SK-N-SH (cell line): ENCODE data around the gene RGL1. TPM values are rescaled to one million over a fixed set of nuclear protein-coding genes. Genes with fewer than 3 reads are reported as not detected.

Source experiments
- CTCF ChIA-PET: fragments of 300-600, 350-600 bp; formaldehyde crosslinking; extraction: SDS; loops from one replicate; lab custom pipeline; 2021; lab: Yijun Ruan, JAX
- POLR2A ChIA-PET: fragments of 350-600 bp; sonication (Branson Sonifier 250); formaldehyde crosslinking; extraction: SDS; loops from one replicate; lab custom pipeline; 2020; ENCODE audit warnings: antibody characterized with exemption, inconsistent platforms; lab: Yijun Ruan, JAX
- DNase-seq: peaks from one replicate; pipeline ENCODE4 v3.0.0; 2012
- H2AFZ ChIP-seq: fragments of 200-600 bp; sonication (generic); 2 replicates; pipeline ENCODE4 v1.8.1; 2016; ENCODE audit warnings: antibody characterized with exemption, mild to moderate bottlenecking, low read depth
- H3F3A ChIP-seq: fragments of 200-600 bp; sonication (generic); replicated peaks from 2 replicates; pipeline ENCODE3; 2016; ENCODE audit warnings: antibody characterized with exemption, mild to moderate bottlenecking; ENCODE audit not compliant: insufficient read depth
- H3K27ac ChIP-seq, 2 experiments: fragments of 200-500 bp in 1 of 2; fragments of 200-600 bp in 1 of 2; sonication (Bioruptor generic) in 1 of 2; sonication (generic), shearing (Covaris generic) in 1 of 2; 2 replicates each; pipeline versions ENCODE4 v1.5.1 to v1.6.1; 2014 to 2016; ENCODE audit warnings: low read depth in 2 of 2, inconsistent platforms in 1 of 2, low read length in 1 of 2, mild to moderate bottlenecking in 1 of 2, mixed read lengths in 1 of 2
- H3K27me3 ChIP-seq: fragments of 200-600 bp; sonication (generic), shearing (Covaris generic); 2 replicates; pipeline ENCODE4 v1.6.1; 2016; ENCODE audit warnings: mixed run types; ENCODE audit not compliant: insufficient read depth
- H3K36me3 ChIP-seq, 2 experiments: fragments of 200-500 bp in 1 of 2; fragments of 200-600 bp in 1 of 2; sonication (Bioruptor generic) in 1 of 2; sonication (generic) in 1 of 2; replicated peaks in 1 of 2; 2 replicates each; pipeline versions ENCODE3 to v1.5.1; 2014 to 2016; ENCODE audit warnings: low read length in 1 of 2, mild to moderate bottlenecking in 1 of 2; ENCODE audit not compliant: insufficient read depth in 2 of 2, control insufficient read depth in 1 of 2
- H3K4me1 ChIP-seq, 2 experiments: fragments of 200-500 bp in 1 of 2; fragments of 200-600 bp in 1 of 2; sonication (Bioruptor generic) in 1 of 2; sonication (generic), shearing (Covaris generic) in 1 of 2; 2 replicates each; pipeline versions ENCODE4 v1.5.1 to v1.6.1; 2014 to 2016; ENCODE audit warnings: low read depth in 1 of 2, low read length in 1 of 2, mixed run types in 1 of 2; ENCODE audit not compliant: insufficient read depth in 2 of 2, control insufficient read depth in 1 of 2
- H3K4me2 ChIP-seq: fragments of 200-600 bp; sonication (generic), shearing (Covaris generic); 2 replicates; pipeline ENCODE4 v1.6.1; 2017; ENCODE audit warnings: mixed run types
- H3K4me3 ChIP-seq, 2 experiments: fragments of 200-500 bp in 1 of 2; fragments of 200-600 bp in 1 of 2; sonication (Bioruptor generic) in 1 of 2; sonication (generic), shearing (Covaris generic) in 1 of 2; 2 replicates each; pipeline versions ENCODE4 v1.5.1 to v1.8.1; 2014 to 2016; ENCODE audit warnings: low read depth in 2 of 2, inconsistent platforms in 1 of 2, low read length in 1 of 2, mild to moderate bottlenecking in 1 of 2, mixed read lengths in 1 of 2, moderate library complexity in 1 of 2
- H3K79me2 ChIP-seq: fragments of 200-600 bp; sonication (generic); 2 replicates; pipeline ENCODE4 v1.8.1; 2017; ENCODE audit warnings: mild to moderate bottlenecking; ENCODE audit not compliant: insufficient read depth
- H3K9ac ChIP-seq: fragments of 200-600 bp; sonication (generic); 2 replicates; pipeline ENCODE4 v1.6.1; 2017; ENCODE audit warnings: mixed run types
- H3K9me2 ChIP-seq: fragments of 200-600 bp; sonication (generic); 2 replicates; pipeline ENCODE4 v1.6.1; 2017; ENCODE audit warnings: mixed run types
- H3K9me3 ChIP-seq: fragments of 200-600 bp; sonication (generic); 2 replicates; pipeline ENCODE4 v1.6.1; 2017; ENCODE audit warnings: mixed run types, mild to moderate bottlenecking, moderate library complexity
- H4K20me1 ChIP-seq: fragments of 200-600 bp; sonication (generic); 2 replicates; pipeline ENCODE4 v1.6.1; 2017; ENCODE audit warnings: mild to moderate bottlenecking, mixed run types; ENCODE audit not compliant: insufficient read depth
- ELF1 ChIP-seq: IDR thresholded peaks from 2 replicates; pipeline ENCODE4 v1.4.0; 2012
- EP300 ChIP-seq, 2 experiments: IDR thresholded peaks; 2 replicates each; pipeline versions ENCODE4 v1.4.0 to v1.6.1; 2012; ENCODE audit warnings: borderline replicate concordance in 1 of 2, low read depth in 1 of 2, low read length in 1 of 2
- EZH2phosphoT487 ChIP-seq: fragments of 200-600 bp; sonication (generic); IDR thresholded peaks from 2 replicates; pipeline ENCODE4 v1.6.1; 2017; ENCODE audit warnings: low read depth, mixed run types, mild to moderate bottlenecking, antibody characterized with exemption, moderate library complexity, borderline replicate concordance
- FOSL2 ChIP-seq: IDR thresholded peaks from 2 replicates; pipeline ENCODE4 v1.4.0; 2012; ENCODE audit warnings: low read depth, mild to moderate bottlenecking, moderate library complexity, borderline replicate concordance
- FOXJ3 ChIP-seq: sonication (generic); formaldehyde crosslinking; IDR thresholded peaks from 2 replicates; pipeline ENCODE4 v1.5.1; 2020; ENCODE audit warnings: mild to moderate bottlenecking, missing genetic modification reagents
- GABPA ChIP-seq: IDR thresholded peaks from 2 replicates; pipeline ENCODE4 v1.4.0; 2012; ENCODE audit warnings: low read depth, mild to moderate bottlenecking
- GATA2 ChIP-seq: sonication (generic); formaldehyde crosslinking; IDR thresholded peaks from 2 replicates; pipeline ENCODE4 v1.5.0; 2020; ENCODE audit warnings: mild to moderate bottlenecking, missing genetic modification reagents
- MEF2A ChIP-seq: IDR thresholded peaks from 2 replicates; pipeline ENCODE4 v1.4.0; 2012; ENCODE audit warnings: low read depth, borderline replicate concordance
- NFIC ChIP-seq: IDR thresholded peaks from 2 replicates; pipeline ENCODE4 v1.4.0; 2012; ENCODE audit warnings: borderline replicate concordance
- POLR2AphosphoS5 ChIP-seq: IDR thresholded peaks from 2 replicates; pipeline ENCODE4 v1.6.1; 2012; ENCODE audit warnings: low read depth, low read length
- RAD21 ChIP-seq: IDR thresholded peaks from 2 replicates; pipeline ENCODE4 v1.6.1; 2012; ENCODE audit warnings: mild to moderate bottlenecking, low read length
- RXRA ChIP-seq: IDR thresholded peaks from 2 replicates; pipeline ENCODE4 v1.4.0; 2012; ENCODE audit warnings: low read depth, mild to moderate bottlenecking, borderline replicate concordance
- SIN3A ChIP-seq: IDR thresholded peaks from 2 replicates; pipeline ENCODE4 v1.6.1; 2012; ENCODE audit warnings: low read depth, mild to moderate bottlenecking, low read length, moderate library complexity, borderline replicate concordance
- TCF12 ChIP-seq: IDR thresholded peaks from 2 replicates; pipeline ENCODE4 v1.4.0; 2012
- YY1 ChIP-seq: IDR thresholded peaks from 2 replicates; pipeline ENCODE4 v1.4.0; 2012; ENCODE audit warnings: low read depth, mild to moderate bottlenecking
- WGBS: methylation state at CpG from one replicate; pipeline ENCODE4 v1.1.6; 2017; ENCODE audit warnings: low lambda C conversion rate; 5-methylcytosine and 5-hydroxymethylcytosine counted together
- polyA plus RNA-seq, 3 experiments: library from polyadenylated mRNA; depleted of rRNA; stranded (reverse); fragments of >200 nt; gene quantifications; 2 replicates each; pipeline ENCODE4 v1.2.3, GENCODE V29; 2012
- TF ChIP-seq, protein P1 (sequence below): IDR thresholded peaks from 2 replicates; pipeline ENCODE4 v1.6.1; 2012; ENCODE audit warnings: mild to moderate bottlenecking, low read depth, low read length, moderate library complexity
- TF ChIP-seq, protein P2 (sequence below): fragments of 150-350 bp; IDR thresholded peaks from 2 replicates; pipeline ENCODE4 v1.6.1; 2016; ENCODE audit warnings: mild to moderate bottlenecking, low read depth, low read length
- TF ChIP-seq, protein P3 (sequence below): IDR thresholded peaks from 2 replicates; pipeline ENCODE4 v1.4.0; 2012; ENCODE audit warnings: low read depth
- TF ChIP-seq, protein P4 (sequence below): IDR thresholded peaks from 2 replicates; pipeline ENCODE4 v1.4.0; 2012; ENCODE audit warnings: low read depth, borderline replicate concordance
- TF ChIP-seq, protein P5 (sequence below): fragments of 150-350 bp; IDR thresholded peaks from 2 replicates; pipeline ENCODE4 v1.6.1; 2017; ENCODE audit warnings: antibody characterized with exemption, low read length, low read depth, borderline replicate concordance
- TF ChIP-seq, protein P6 (sequence below): fragments of 200-600 bp; sonication (generic); IDR thresholded peaks from 2 replicates; pipeline ENCODE4 v1.6.1; 2017; ENCODE audit warnings: antibody characterized with exemption, mild to moderate bottlenecking, moderate library complexity

RGL1 gene
- polyA plus RNA-seq, 1 of the 3 experiments (the other 2 are of a cell fraction), result 8.3 TPM

DNA sequence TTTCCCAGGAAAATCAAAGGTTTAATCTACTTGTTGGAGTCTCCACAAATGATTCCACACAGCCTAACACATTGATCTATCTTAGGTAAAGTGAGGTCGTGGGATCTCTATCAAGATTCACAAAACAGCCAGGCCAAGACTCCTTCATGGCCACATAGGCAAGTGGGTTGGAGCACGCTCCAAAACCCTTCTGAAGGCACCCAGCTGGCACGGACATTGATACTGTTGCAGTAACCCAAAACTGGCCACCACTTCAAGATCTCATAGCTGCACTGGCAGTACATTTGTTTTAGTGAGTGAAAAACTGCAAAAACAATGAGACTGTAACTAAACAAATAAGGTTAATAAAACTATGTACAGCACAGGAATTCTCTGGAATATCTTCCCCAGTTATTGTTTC lies 170.7 kb downstream of the RGL1 start:
- Histone ChIP-seq H3K79me2 (no peaks in the 10 kb centered on the region), H4K20me1 (no peaks in the 10 kb centered on the region), H3F3A (peaks cover 11% of the 10 kb centered on the region), H3K27me3 (no peaks in the 10 kb centered on the region), H3K36me3 (no peaks in the 10 kb centered on the region), H3K4me3 (no peak overlapping the region), H3K4me2 (no peak overlapping the region), H3K9me2 (no peaks in the 10 kb centered on the region), H3K4me1 (peaks cover 0 to 8% of the 10 kb centered on the region in 2 experiments; a peak in 1 of 4 replicates), H2AFZ (no peak overlapping the region), H3K9ac (no peak overlapping the region), H3K9me3 (no peaks in the 10 kb centered on the region), H3K27ac (no peak overlapping the region)
- ChIA-PET POLR2A (no interaction called here), CTCF (no interaction called here)
- no peak for TF ChIP-seq NFIC
- no peak for TF ChIP-seq RAD21
- TF ChIP-seq, protein P1, sequence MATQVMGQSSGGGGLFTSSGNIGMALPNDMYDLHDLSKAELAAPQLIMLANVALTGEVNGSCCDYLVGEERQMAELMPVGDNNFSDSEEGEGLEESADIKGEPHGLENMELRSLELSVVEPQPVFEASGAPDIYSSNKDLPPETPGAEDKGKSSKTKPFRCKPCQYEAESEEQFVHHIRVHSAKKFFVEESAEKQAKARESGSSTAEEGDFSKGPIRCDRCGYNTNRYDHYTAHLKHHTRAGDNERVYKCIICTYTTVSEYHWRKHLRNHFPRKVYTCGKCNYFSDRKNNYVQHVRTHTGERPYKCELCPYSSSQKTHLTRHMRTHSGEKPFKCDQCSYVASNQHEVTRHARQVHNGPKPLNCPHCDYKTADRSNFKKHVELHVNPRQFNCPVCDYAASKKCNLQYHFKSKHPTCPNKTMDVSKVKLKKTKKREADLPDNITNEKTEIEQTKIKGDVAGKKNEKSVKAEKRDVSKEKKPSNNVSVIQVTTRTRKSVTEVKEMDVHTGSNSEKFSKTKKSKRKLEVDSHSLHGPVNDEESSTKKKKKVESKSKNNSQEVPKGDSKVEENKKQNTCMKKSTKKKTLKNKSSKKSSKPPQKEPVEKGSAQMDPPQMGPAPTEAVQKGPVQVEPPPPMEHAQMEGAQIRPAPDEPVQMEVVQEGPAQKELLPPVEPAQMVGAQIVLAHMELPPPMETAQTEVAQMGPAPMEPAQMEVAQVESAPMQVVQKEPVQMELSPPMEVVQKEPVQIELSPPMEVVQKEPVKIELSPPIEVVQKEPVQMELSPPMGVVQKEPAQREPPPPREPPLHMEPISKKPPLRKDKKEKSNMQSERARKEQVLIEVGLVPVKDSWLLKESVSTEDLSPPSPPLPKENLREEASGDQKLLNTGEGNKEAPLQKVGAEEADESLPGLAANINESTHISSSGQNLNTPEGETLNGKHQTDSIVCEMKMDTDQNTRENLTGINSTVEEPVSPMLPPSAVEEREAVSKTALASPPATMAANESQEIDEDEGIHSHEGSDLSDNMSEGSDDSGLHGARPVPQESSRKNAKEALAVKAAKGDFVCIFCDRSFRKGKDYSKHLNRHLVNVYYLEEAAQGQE, result no peak
- TF ChIP-seq EP300 (IDR thresholded peaks at IDR 0.05; ENCODE audit: borderline replicate concordance in 1 of 2, low read depth in 1 of 2, low read length in 1 of 2), result no peak
- TF ChIP-seq POLR2AphosphoS5, result no peak
- TF ChIP-seq, protein P2, sequence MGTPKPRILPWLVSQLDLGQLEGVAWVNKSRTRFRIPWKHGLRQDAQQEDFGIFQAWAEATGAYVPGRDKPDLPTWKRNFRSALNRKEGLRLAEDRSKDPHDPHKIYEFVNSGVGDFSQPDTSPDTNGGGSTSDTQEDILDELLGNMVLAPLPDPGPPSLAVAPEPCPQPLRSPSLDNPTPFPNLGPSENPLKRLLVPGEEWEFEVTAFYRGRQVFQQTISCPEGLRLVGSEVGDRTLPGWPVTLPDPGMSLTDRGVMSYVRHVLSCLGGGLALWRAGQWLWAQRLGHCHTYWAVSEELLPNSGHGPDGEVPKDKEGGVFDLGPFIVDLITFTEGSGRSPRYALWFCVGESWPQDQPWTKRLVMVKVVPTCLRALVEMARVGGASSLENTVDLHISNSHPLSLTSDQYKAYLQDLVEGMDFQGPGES, result no peak
- TF ChIP-seq GATA2 (CRISPR knock-in tag), result no peak
- no peak for TF ChIP-seq ELF1
- TF ChIP-seq SIN3A, result no peak
- TF ChIP-seq, protein P3, sequence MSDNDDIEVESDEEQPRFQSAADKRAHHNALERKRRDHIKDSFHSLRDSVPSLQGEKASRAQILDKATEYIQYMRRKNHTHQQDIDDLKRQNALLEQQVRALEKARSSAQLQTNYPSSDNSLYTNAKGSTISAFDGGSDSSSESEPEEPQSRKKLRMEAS, result no peak
- no peak for TF ChIP-seq FOSL2
- WGBS, result 79% methylated on average over 3 of the region's 3 CpGs
- DNase-seq, result no peak

DNA sequence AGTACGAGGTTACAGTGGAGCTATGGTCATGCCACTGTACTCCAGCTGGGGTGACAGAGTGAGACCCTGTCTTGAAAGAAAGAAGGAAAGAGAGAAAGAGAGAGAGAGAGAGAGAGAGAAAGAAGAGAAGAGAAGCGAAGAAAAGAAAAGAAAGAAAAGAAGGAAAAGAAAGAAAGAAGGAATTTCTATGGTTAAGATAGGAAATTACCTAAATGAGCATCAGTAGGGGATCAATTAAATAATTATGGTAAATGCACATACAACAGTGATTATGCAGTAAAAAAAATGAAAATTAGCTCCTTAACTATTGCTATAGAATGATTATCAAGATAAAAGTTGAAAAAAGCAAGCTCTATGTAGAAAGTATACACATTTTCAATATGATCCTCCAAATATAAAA lies 172.8 kb downstream of the RGL1 start:
- 85% methylated on average over 1 of the region's 2 CpGs for WGBS
- H3K9me3 ChIP-seq, result no peaks in the 10 kb centered on the region
- no peaks in the 10 kb centered on the region for H3K9me2 ChIP-seq
- H3F3A ChIP-seq, result peaks cover 6% of the 10 kb centered on the region
- H3K79me2 ChIP-seq, result no peaks in the 10 kb centered on the region
- H3K4me2 ChIP-seq, result no peak overlapping the region
- no peak for DNase-seq
- no peaks in the 10 kb centered on the region for H3K36me3 ChIP-seq
- ChIA-PET POLR2A (no interaction called here), CTCF (no interaction called here)
- no peaks in the 10 kb centered on the region for H4K20me1 ChIP-seq
- H3K4me1 ChIP-seq, result no peaks in the 10 kb centered on the region
- H3K27ac ChIP-seq, result no peak overlapping the region
- no peaks in the 10 kb centered on the region for H3K27me3 ChIP-seq
- no peak overlapping the region for H2AFZ ChIP-seq
- no peak overlapping the region for H3K9ac ChIP-seq
- no peak overlapping the region for H3K4me3 ChIP-seq
- no peak for TF ChIP-seq TCF12
- no peak for TF ChIP-seq MEF2A
- TF ChIP-seq, protein P4, sequence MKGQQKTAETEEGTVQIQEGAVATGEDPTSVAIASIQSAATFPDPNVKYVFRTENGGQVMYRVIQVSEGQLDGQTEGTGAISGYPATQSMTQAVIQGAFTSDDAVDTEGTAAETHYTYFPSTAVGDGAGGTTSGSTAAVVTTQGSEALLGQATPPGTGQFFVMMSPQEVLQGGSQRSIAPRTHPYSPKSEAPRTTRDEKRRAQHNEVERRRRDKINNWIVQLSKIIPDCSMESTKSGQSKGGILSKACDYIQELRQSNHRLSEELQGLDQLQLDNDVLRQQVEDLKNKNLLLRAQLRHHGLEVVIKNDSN, result no peak
- TF ChIP-seq EZH2phosphoT487, result no peak
- TF ChIP-seq, protein P5, sequence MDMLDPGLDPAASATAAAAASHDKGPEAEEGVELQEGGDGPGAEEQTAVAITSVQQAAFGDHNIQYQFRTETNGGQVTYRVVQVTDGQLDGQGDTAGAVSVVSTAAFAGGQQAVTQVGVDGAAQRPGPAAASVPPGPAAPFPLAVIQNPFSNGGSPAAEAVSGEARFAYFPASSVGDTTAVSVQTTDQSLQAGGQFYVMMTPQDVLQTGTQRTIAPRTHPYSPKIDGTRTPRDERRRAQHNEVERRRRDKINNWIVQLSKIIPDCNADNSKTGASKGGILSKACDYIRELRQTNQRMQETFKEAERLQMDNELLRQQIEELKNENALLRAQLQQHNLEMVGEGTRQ, result no peak
- TF ChIP-seq YY1, result no peak
- TF ChIP-seq NFIC, result no peak
- TF ChIP-seq, protein P6, sequence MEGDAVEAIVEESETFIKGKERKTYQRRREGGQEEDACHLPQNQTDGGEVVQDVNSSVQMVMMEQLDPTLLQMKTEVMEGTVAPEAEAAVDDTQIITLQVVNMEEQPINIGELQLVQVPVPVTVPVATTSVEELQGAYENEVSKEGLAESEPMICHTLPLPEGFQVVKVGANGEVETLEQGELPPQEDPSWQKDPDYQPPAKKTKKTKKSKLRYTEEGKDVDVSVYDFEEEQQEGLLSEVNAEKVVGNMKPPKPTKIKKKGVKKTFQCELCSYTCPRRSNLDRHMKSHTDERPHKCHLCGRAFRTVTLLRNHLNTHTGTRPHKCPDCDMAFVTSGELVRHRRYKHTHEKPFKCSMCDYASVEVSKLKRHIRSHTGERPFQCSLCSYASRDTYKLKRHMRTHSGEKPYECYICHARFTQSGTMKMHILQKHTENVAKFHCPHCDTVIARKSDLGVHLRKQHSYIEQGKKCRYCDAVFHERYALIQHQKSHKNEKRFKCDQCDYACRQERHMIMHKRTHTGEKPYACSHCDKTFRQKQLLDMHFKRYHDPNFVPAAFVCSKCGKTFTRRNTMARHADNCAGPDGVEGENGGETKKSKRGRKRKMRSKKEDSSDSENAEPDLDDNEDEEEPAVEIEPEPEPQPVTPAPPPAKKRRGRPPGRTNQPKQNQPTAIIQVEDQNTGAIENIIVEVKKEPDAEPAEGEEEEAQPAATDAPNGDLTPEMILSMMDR, result no peak
- TF ChIP-seq GABPA, result no peak
- no peak for TF ChIP-seq FOXJ3
- TF ChIP-seq RXRA, result no peak
